Naive thymus-derived CD4-positive, alpha-beta T cell (primary cell): Measurements from ENCODE around the gene SLC51B. TPM values are rescaled to one million over a fixed set of nuclear protein-coding genes. Genes with fewer than 3 reads are reported as not detected.
"Not testable (repeated sequence)": the region's sequence is repeated elsewhere in the genome, so short reads cannot be mapped to it uniquely, and the experiment has no call there.

Source experiments
- ATAC-seq: fragments of 150-1000 bp; cut with Tn5 transposase; 2 replicates; pipeline ENCODE4 v1.10.0; 2021; ENCODE audit warnings: mild to moderate bottlenecking, moderate library complexity
- CTCF ChIA-PET: fragments of 350-600 bp; sonication (Branson Sonifier 250); formaldehyde crosslinking; loops from one replicate; lab custom pipeline; 2021; ENCODE audit warnings: antibody characterized with exemption; lab: Charles Lee
- POLR2A ChIA-PET: fragments of 350-600 bp; sonication (Branson Sonifier 250); formaldehyde crosslinking; loops from one replicate; lab custom pipeline; 2021; ENCODE audit warnings: antibody characterized with exemption, inconsistent platforms; lab: Charles Lee
- DNase-seq, 9 donors: peaks; one replicate each; pipeline versions ENCODE4 v3.0.0 to v3.0.0-alpha.2; 2020 to 2022; ENCODE audit warnings: mixed read lengths in 1 of 9
- H3K27ac ChIP-seq: one replicate; pipeline ENCODE4 v1.7.0; 2013; ENCODE audit warnings: mild to moderate bottlenecking, low read depth, low read length, moderate library complexity
- H3K27me3 ChIP-seq, 2 donors: one replicate each; pipeline ENCODE4 v1.7.0; 2013; ENCODE audit warnings: low read length in 2 of 2, mild to moderate bottlenecking in 2 of 2, moderate library complexity in 2 of 2; ENCODE audit not compliant: control insufficient read depth in 2 of 2, insufficient read depth in 2 of 2
- H3K36me3 ChIP-seq, 3 experiments: 1 replicate in 2 of 3; 2 replicates in 1 of 3; pipeline ENCODE4 v1.7.0; 2013; ENCODE audit warnings: low read length in 3 of 3, mild to moderate bottlenecking in 3 of 3, moderate library complexity in 1 of 3; ENCODE audit not compliant: insufficient read depth in 3 of 3, control insufficient read depth in 2 of 3
- H3K4me1 ChIP-seq, 2 donors: one replicate each; pipeline ENCODE4 v1.7.0; 2013; ENCODE audit warnings: low read length in 2 of 2, mild to moderate bottlenecking in 2 of 2, moderate library complexity in 1 of 2; ENCODE audit not compliant: control insufficient read depth in 2 of 2, insufficient read depth in 2 of 2
- H3K4me3 ChIP-seq: 2 replicates; pipeline ENCODE4 v1.7.0; 2013; ENCODE audit warnings: mild to moderate bottlenecking, low read length
- H3K9me3 ChIP-seq, 3 experiments: 1 replicate in 2 of 3; 2 replicates in 1 of 3; pipeline ENCODE4 v1.7.0; 2013; ENCODE audit warnings: low read length in 3 of 3; ENCODE audit not compliant: control insufficient read depth in 2 of 3
- H3K27ac Mint-ChIP-seq, 9 donors: one replicate each; pipeline ENCODE4 v1.8.0; 2020 to 2022; ENCODE audit warnings: mixed read lengths in 9 of 9, mild to moderate bottlenecking in 8 of 9, moderate library complexity in 5 of 9, inconsistent platforms in 2 of 9
- H3K27me3 Mint-ChIP-seq, 5 donors: one replicate each; pipeline ENCODE4 v1.8.0; 2021 to 2022; ENCODE audit warnings: mixed read lengths in 5 of 5, mild to moderate bottlenecking in 1 of 5
- H3K36me3 Mint-ChIP-seq, 5 donors: one replicate each; pipeline ENCODE4 v1.8.0; 2020 to 2022; ENCODE audit warnings: mixed read lengths in 5 of 5, mild to moderate bottlenecking in 3 of 5, inconsistent platforms in 1 of 5
- H3K4me1 Mint-ChIP-seq, 7 donors: one replicate each; pipeline ENCODE4 v1.8.0; 2020 to 2022; ENCODE audit warnings: mixed read lengths in 7 of 7, mild to moderate bottlenecking in 3 of 7, inconsistent platforms in 1 of 7
- H3K4me3 Mint-ChIP-seq, 10 donors: one replicate each; pipeline ENCODE4 v1.8.0; 2020 to 2022; ENCODE audit warnings: mild to moderate bottlenecking in 10 of 10, mixed read lengths in 10 of 10, moderate library complexity in 6 of 10, inconsistent platforms in 2 of 10
- H3K9me3 Mint-ChIP-seq, 11 donors: one replicate each; pipeline ENCODE4 v1.8.0; 2020 to 2022; ENCODE audit warnings: mixed read lengths in 11 of 11, mild to moderate bottlenecking in 4 of 11, inconsistent platforms in 1 of 11, moderate library complexity in 1 of 11
- intact Hi-C, 2 donors: fragments of 100-400 bp; cut with micrococcal nuclease; formaldehyde crosslinking; loops; one replicate each; pipeline ENCODE4 v1.15.1; 2023
- polyA plus RNA-seq, 2 donors: library from polyadenylated mRNA; unstranded; fragments of 300-500 nt; fragmentation: Illumina TruSeq; gene quantifications; one replicate each; pipeline ENCODE4 v1.2.3, GENCODE V29; 2021
- total RNA-seq, 6 experiments: library from RNA in 5 of 6; stranded (reverse) in 5 of 6; gene quantifications; 1 replicate in 5 of 6; 2 replicates in 1 of 6; pipeline ENCODE4 v1.2.3 and lab custom pipeline; 2021 to 2026

SLC51B gene
- total and polyA plus RNA-seq, 7 experiments from 2014 or later: not detected

DNA sequence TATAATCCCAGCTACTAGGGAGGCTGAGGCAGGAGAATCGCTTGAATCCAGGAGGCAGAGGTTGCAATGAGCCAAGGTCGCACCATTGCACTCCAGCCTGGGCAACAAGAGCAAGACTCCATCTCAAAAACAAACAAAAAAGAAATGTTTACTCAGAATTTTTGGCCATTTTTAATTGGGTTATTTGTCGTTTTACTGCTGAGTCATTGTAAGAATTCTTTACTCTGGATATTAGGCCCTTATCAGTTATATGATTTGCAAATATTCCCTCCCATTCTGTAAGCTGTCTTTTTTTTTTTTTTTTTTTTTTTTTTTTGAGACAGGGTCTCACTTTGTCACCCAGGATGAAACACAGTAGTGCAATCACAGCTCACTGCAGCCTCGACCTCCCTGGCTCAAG is 34.0 kb upstream of the SLC51B start:
- H3K4me1 ChIP-seq, CTCF ChIA-PET: not testable (repeated sequence)

DNA sequence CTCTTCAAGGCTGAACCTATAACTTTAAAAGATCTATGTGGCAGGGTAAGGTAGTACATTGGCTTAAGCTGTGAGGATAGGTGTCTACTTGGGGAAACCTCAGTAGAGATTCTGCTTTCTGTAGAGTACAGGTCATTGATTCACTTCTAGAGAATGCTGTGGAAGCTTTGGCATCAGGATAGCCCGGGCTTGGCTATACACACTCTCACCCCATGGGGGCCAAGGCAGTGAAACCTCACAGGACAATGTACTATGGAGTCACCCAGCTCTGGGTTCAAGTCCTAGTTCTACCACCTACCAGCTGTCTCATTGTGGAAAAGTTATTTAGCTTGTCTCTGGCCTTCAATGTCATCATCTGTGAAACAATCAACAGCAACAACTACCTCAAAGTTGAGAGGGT is 24.8 kb upstream of the SLC51B start:
- H3K36me3 Mint-ChIP-seq: peaks cover 13 to 53% (median 26%) of the 10 kb centered on the region in 5 donors
- Histone ChIP-seq H3K4me1 (no peaks in the 10 kb centered on the region), H3K27me3 (no peaks in the 10 kb centered on the region), H3K9me3 (no peaks in the 10 kb centered on the region), H3K4me3 (no peak overlapping the region), H3K27ac (no peak overlapping the region), H3K36me3 (peaks cover 0 to 52% (median 11%) of the 10 kb centered on the region in 3 experiments)
- POLR2A ChIA-PET: interaction anchor here (0.7 kb wide), 1 partner anchor 14 kb away, joined by 3 read pairs; no protein-coding TSS in a partner anchor
- no peaks in the 10 kb centered on the region for H3K27me3 Mint-ChIP-seq
- DNase-seq (no peak), ATAC-seq (no peak)
- no peaks in the 10 kb centered on the region for H3K9me3 Mint-ChIP-seq
- peaks cover 0 to 18% (median 6%) of the 10 kb centered on the region in 7 donors for H3K4me1 Mint-ChIP-seq
- CTCF ChIA-PET: interaction anchor here (1.1 kb wide), 1 partner anchor 365 kb away, joined by 3 read pairs; no protein-coding TSS in a partner anchor
- intact Hi-C loops: no loop called here
- H3K4me3 Mint-ChIP-seq: no peak overlapping the region
- H3K27ac Mint-ChIP-seq: no peak overlapping the region

More for the DNA sequence above, 34.0 kb upstream of the SLC51B start:
- POLR2A ChIA-PET, H3K4me3 Mint-ChIP-seq, H3K27me3 ChIP-seq, intact Hi-C loops, H3K4me1 Mint-ChIP-seq, H3K9me3 ChIP-seq, H3K27ac ChIP-seq, H3K27me3 Mint-ChIP-seq, ATAC-seq, H3K4me3 ChIP-seq, DNase-seq, H3K27ac Mint-ChIP-seq: not testable (repeated sequence)
- Mint-ChIP-seq H3K9me3 (peaks cover 0 to 22% (median 4%) of the 10 kb centered on the region in 11 donors), H3K36me3 (peaks cover 16 to 35% (median 32%) of the 10 kb centered on the region in 5 donors)
- H3K36me3 ChIP-seq: peaks cover 0 to 25% (median 6%) of the 10 kb centered on the region in 3 experiments

DNA sequence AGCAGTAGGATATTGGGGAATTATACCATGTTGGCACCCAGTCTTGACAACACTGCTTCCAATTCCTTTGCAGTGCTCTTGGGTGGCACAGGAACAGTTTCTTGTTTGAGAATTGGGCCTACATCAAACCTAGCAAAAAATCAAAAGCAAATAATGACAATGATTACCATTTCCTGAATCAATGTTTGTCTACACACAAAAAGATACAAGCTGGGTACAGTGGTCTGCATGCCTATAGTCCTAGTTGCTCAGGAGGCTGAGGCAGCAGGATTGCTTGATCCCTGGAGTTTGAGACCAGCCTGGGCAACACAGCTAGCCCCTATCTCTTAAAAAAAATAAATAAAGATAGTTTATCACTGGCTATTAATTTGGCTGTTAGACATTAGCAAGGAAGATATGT is 23.7 kb upstream of the SLC51B start:
- peaks cover 0 to 28% (median 7%) of the 10 kb centered on the region in 7 donors for H3K4me1 Mint-ChIP-seq
- H3K27ac Mint-ChIP-seq: no peak overlapping the region
- H3K27me3 Mint-ChIP-seq: no peaks in the 10 kb centered on the region
- peaks cover 8 to 55% (median 27%) of the 10 kb centered on the region in 5 donors for H3K36me3 Mint-ChIP-seq
- CTCF ChIA-PET: no interaction called here
- POLR2A ChIA-PET: no interaction called here
- no peaks in the 10 kb centered on the region for H3K9me3 Mint-ChIP-seq
- no peak for ATAC-seq
- H3K27ac ChIP-seq: no peak overlapping the region
- H3K9me3 ChIP-seq: no peaks in the 10 kb centered on the region
- H3K27me3 ChIP-seq: no peaks in the 10 kb centered on the region
- H3K36me3 ChIP-seq: peaks cover 0 to 53% (median 11%) of the 10 kb centered on the region in 3 experiments
- no peaks in the 10 kb centered on the region for H3K4me1 ChIP-seq
- H3K4me3 Mint-ChIP-seq: no peak overlapping the region
- intact Hi-C loops: no loop called here
- H3K4me3 ChIP-seq: no peak overlapping the region
- DNase-seq: no peak

DNA sequence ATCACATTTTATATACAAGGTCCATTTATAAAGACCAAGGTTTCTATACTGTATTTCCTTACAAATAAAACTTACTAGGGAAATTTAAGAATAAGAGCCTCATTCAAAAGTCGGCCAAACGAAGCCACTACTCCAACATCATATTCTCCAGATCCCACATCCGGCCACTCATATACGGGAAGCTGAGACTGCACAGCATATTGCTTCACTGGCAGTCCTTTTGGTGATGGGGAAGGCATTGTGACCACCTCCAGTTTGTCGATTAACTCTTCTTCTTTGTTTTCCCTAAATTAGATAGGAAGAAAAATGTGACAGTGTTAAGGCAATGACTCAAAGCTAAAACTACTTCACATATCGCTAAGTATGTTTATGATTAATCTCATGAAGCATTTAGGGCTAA is 18.4 kb upstream of the SLC51B start:
- POLR2A ChIA-PET: no interaction called here
- H3K9me3 Mint-ChIP-seq: no peaks in the 10 kb centered on the region
- Histone ChIP-seq H3K4me1 (peaks cover 9 to 10% of the 10 kb centered on the region in 2 donors), H3K9me3 (no peaks in the 10 kb centered on the region), H3K4me3 (no peak overlapping the region), H3K27ac (no peak overlapping the region), H3K27me3 (no peaks in the 10 kb centered on the region), H3K36me3 (peaks cover 0 to 30% (median 4%) of the 10 kb centered on the region in 3 experiments)
- peaks cover 3 to 28% (median 10%) of the 10 kb centered on the region in 5 donors for H3K36me3 Mint-ChIP-seq
- ATAC-seq (no peak), DNase-seq (no peak)
- intact Hi-C loops: loop anchor here in 1 of 2 donors (5.0 kb wide), 1 partner anchor 189 kb away; no protein-coding TSS in a partner anchor
- H3K27me3 Mint-ChIP-seq: peaks cover 0 to 16% (median 0%) of the 10 kb centered on the region in 5 donors
- H3K4me1 Mint-ChIP-seq: peaks cover 10 to 31% (median 18%) of the 10 kb centered on the region in 7 donors
- H3K4me3 Mint-ChIP-seq: peak overlapping the region in 3 of 10 donors; percentile 7 to 24 (median 17)
- CTCF ChIA-PET: interaction anchor here (0.6 kb wide), 1 partner anchor 35 kb away, joined by 5 read pairs; no protein-coding TSS in a partner anchor
- H3K27ac Mint-ChIP-seq: peak overlapping the region in 2 of 9 donors; percentile 48 to 84

GRCh38 chr15:65027593-65027992 is 17.6 kb upstream of the SLC51B start:
- intact Hi-C loops: loop anchor here in 1 of 2 donors (5.0 kb wide), 1 partner anchor 190 kb away; no protein-coding TSS in a partner anchor
- peak overlapping the region; percentile 76 for H3K27ac ChIP-seq
- Mint-ChIP-seq H3K27ac (peak overlapping the region in 2 of 9 donors; percentile 75 to 85), H3K36me3 (peaks cover 3 to 28% (median 10%) of the 10 kb centered on the region in 5 donors), H3K4me1 (peaks cover 10 to 36% (median 23%) of the 10 kb centered on the region in 7 donors), H3K4me3 (peak overlapping the region; percentile 83 to 98 (median 93)), H3K9me3 (no peaks in the 10 kb centered on the region), H3K27me3 (peaks cover 4 to 24% (median 7%) of the 10 kb centered on the region in 5 donors)
- peaks cover 9 to 10% of the 10 kb centered on the region in 2 donors for H3K4me1 ChIP-seq
- POLR2A ChIA-PET: no interaction called here
- DNase-seq (no peak), ATAC-seq (no peak)
- no peak overlapping the region for H3K4me3 ChIP-seq
- no peaks in the 10 kb centered on the region for H3K9me3 ChIP-seq
- H3K27me3 ChIP-seq: no peaks in the 10 kb centered on the region
- peaks cover 0 to 30% (median 4%) of the 10 kb centered on the region in 3 experiments for H3K36me3 ChIP-seq
- CTCF ChIA-PET: interaction anchor here (0.6 kb wide), 1 partner anchor 34 kb away, joined by 5 read pairs; no protein-coding TSS in a partner anchor

DNA sequence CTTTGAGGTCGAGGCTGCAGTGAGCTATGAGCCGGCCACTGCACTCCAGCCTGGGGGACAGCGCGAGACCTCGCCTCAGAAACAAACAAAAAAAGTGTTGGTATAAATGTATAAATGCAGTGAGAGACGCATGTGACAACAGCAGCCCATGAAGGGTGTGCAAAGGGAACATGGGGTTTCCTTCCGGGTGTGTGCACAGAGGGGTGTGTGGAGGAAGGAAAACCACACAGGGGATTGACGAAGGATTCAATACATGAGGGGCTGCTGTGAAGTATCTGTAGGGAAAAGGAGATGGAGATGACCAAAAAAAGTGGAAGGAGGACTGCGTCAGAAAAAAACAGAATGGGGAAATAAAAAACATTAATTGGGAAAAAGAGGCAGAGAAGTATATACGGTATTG is 16.8 kb upstream of the SLC51B start:
- H3K9me3 ChIP-seq: no peaks in the 10 kb centered on the region
- Mint-ChIP-seq H3K36me3 (peaks cover 3 to 23% (median 10%) of the 10 kb centered on the region in 5 donors), H3K4me1 (peaks cover 13 to 40% (median 28%) of the 10 kb centered on the region in 7 donors), H3K27me3 (peaks cover 4 to 28% (median 10%) of the 10 kb centered on the region in 5 donors), H3K4me3 (peak overlapping the region; percentile 83 to 98 (median 93)), H3K27ac (peak overlapping the region; percentile 11 to 95 (median 79)), H3K9me3 (no peaks in the 10 kb centered on the region)
- ATAC-seq (no peak), DNase-seq (peak in 2 of 9 donors; percentile 18 to 22)
- no peaks in the 10 kb centered on the region for H3K27me3 ChIP-seq
- peak overlapping the region; percentile 76 for H3K27ac ChIP-seq
- ChIA-PET POLR2A (interaction anchor here (0.6 kb wide), 1 partner anchor 35 kb away, joined by 3 read pairs; no protein-coding TSS in a partner anchor), CTCF (no interaction called here)
- peaks cover 9 to 10% of the 10 kb centered on the region in 2 donors for H3K4me1 ChIP-seq
- intact Hi-C loops: loop anchor here in 1 of 2 donors (2.0 to 5.0 kb wide), 3 partner anchors 20 to 276 kb away; partner anchors contain the start of gene RNU5B-1
- peak overlapping the region; percentile 90 for H3K4me3 ChIP-seq
- peaks cover 0 to 30% (median 4%) of the 10 kb centered on the region in 3 experiments for H3K36me3 ChIP-seq
